ENCODE measurements around the gene LCE7A. TPM values are rescaled to one million over a fixed set of nuclear protein-coding genes. Genes with fewer than 3 reads are reported as not detected.

LCE7A gene
- total RNA-seq, 4 donors from 2014 or later = not detected

GRCh38 chr1:152870831-152871730 lies 11.3 kb downstream of the LCE7A start:
- Histone ChIP-seq H3K4me1 (no peaks in the 10 kb centered on the region), H3K9me3 (no peaks in the 10 kb centered on the region), H3K27me3 (no peaks in the 10 kb centered on the region), H3K4me3 (no peak overlapping the region), H3K27ac (no peak overlapping the region), H3K36me3 (no peaks in the 10 kb centered on the region)
- ATAC-seq (no peak), DNase-seq (no peak)
- intact Hi-C loops (cut with DNase I; ENCODE audit: low total_unique reads) (no loop called here), in situ Hi-C loops (cut with MboI; ENCODE audit: low sequenced_read_pairs in 4 of 4) (no loop called here)
- no peak for TF ChIP-seq CTCF (IDR thresholded peaks at IDR 0.05 in 4 of 5, conservative IDR thresholded peaks at IDR 0.05 in 1 of 5)
- no peak for TF ChIP-seq POLR2A (IDR thresholded peaks at IDR 0.05)

GRCh38 chr1:152871731-152872126 lies 11.9 kb downstream of the LCE7A start:
- ATAC-seq (no peak), DNase-seq (no peak)
- no peak overlapping the region for H3K27ac ChIP-seq
- H3K4me1 ChIP-seq = no peaks in the 10 kb centered on the region
- H3K9me3 ChIP-seq = no peaks in the 10 kb centered on the region
- in situ Hi-C loops (cut with MboI; ENCODE audit: low sequenced_read_pairs in 4 of 4) (no loop called here), intact Hi-C loops (cut with DNase I; ENCODE audit: low total_unique reads) (no loop called here)
- no peaks in the 10 kb centered on the region for H3K27me3 ChIP-seq
- H3K36me3 ChIP-seq = no peaks in the 10 kb centered on the region
- TF ChIP-seq CTCF (IDR thresholded peaks at IDR 0.05 in 4 of 5, conservative IDR thresholded peaks at IDR 0.05 in 1 of 5) = no peak
- TF ChIP-seq POLR2A (IDR thresholded peaks at IDR 0.05) = no peak
- H3K4me3 ChIP-seq = no peak overlapping the region

DNA sequence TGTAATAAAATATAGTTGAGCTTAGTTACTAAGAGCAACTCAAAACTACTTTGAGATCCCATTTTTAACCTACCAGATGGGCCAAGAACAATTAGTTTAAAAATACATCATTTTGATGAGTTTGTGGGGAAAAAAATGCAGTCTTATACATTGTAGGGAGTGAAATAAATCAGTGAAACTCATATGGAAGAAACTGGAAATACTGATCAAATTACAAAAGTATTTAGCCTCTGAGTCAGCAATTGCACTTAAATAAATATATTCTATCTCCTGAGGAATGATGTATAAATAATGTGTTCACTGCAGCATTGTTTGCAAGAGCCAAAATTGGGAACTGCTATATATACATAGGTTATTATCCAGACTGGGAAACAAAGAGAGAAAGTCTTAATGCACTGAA lies 13.7 kb downstream of the LCE7A start:
- ATAC-seq (no peak), DNase-seq (no peak)
- in situ Hi-C loops (cut with MboI; ENCODE audit: low sequenced_read_pairs in 4 of 4) = no loop called here
- intact Hi-C loops (cut with DNase I; ENCODE audit: low total_unique reads) = no loop called here
- Histone ChIP-seq H3K27ac (no peak overlapping the region), H3K9me3 (no peaks in the 10 kb centered on the region), H3K4me3 (no peak overlapping the region), H3K4me1 (no peaks in the 10 kb centered on the region), H3K27me3 (no peaks in the 10 kb centered on the region), H3K36me3 (no peaks in the 10 kb centered on the region)
- no peak for TF ChIP-seq CTCF (IDR thresholded peaks at IDR 0.05 in 4 of 5, conservative IDR thresholded peaks at IDR 0.05 in 1 of 5)
- TF ChIP-seq POLR2A (IDR thresholded peaks at IDR 0.05) = no peak

DNA sequence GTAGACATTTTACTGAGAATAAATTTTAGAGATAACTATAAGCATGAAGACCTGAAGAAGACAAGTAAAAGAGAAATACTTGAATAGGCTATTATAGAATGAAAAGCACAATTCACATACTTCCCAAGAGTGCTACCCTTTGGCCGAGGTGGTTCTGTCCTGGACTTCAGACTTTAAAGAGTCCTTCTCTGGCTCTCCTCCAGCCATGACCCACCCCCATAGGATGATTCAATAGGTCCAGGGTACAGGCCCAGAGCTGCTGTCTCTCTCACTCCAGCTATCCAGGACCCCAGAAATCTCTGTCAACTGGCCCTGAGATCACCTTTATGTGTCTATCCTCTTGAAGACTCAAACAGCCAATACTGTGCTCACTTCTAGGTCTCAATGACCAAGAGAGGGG lies 17.0 kb downstream of the LCE7A start:
- no peak for ATAC-seq
- in situ Hi-C loops (cut with MboI; ENCODE audit: low sequenced_read_pairs in 4 of 4) = no loop called here
- Histone ChIP-seq H3K4me1 (no peaks in the 10 kb centered on the region), H3K4me3 (no peak overlapping the region), H3K36me3 (no peaks in the 10 kb centered on the region), H3K9me3 (no peaks in the 10 kb centered on the region), H3K27ac (no peak overlapping the region), H3K27me3 (no peaks in the 10 kb centered on the region)
- DNase-seq = no peak
- intact Hi-C loops (cut with DNase I; ENCODE audit: low total_unique reads) = no loop called here
- TF ChIP-seq CTCF (IDR thresholded peaks at IDR 0.05 in 4 of 5, conservative IDR thresholded peaks at IDR 0.05 in 1 of 5) (no peak), POLR2A (IDR thresholded peaks at IDR 0.05) (no peak)
